HepG2 (cell line): ENCODE data around the gene MYLK2. TPM values are rescaled to one million over a fixed set of nuclear protein-coding genes. Genes with fewer than 3 reads are reported as not detected.

Experiments used
- AKNA ChIP-seq: sonication (generic); formaldehyde crosslinking; IDR thresholded peaks from 2 replicates; pipeline ENCODE4 v1.4.0; 2020; ENCODE audit warnings: missing genetic modification reagents, borderline replicate concordance
- BCLAF1 ChIP-seq: fragments of 450-650 bp; IDR thresholded peaks from 2 replicates; pipeline ENCODE4 v1.6.1; 2017; ENCODE audit warnings: mild to moderate bottlenecking
- BRCA1 ChIP-seq: sonication (generic); formaldehyde crosslinking; IDR thresholded peaks from 2 replicates; pipeline ENCODE4 v1.4.0; 2020; ENCODE audit warnings: missing genetic modification reagents
- BRD4 ChIP-seq: sonication (generic); formaldehyde crosslinking; IDR thresholded peaks from 2 replicates; pipeline ENCODE4 v1.4.0; 2020; ENCODE audit warnings: missing genetic modification reagents
- CBX1 ChIP-seq: IDR thresholded peaks from one replicate; pipeline ENCODE4 v1.6.1; 2016; ENCODE audit warnings: antibody characterized with exemption, low read depth
- CEBPG ChIP-seq: IDR thresholded peaks from 2 replicates; pipeline ENCODE4 v1.6.1; 2016
- MED1 ChIP-seq: sonication (generic); formaldehyde crosslinking; IDR thresholded peaks from 2 replicates; pipeline ENCODE4 v1.4.0; 2020; ENCODE audit warnings: missing genetic modification reagents
- MYNN ChIP-seq: sonication (generic); formaldehyde crosslinking; IDR thresholded peaks from 2 replicates; pipeline ENCODE4 v1.4.0; 2020; ENCODE audit warnings: mild to moderate bottlenecking, low read depth, missing genetic modification reagents
- RFX3 ChIP-seq: IDR thresholded peaks from 2 replicates; pipeline ENCODE4 v1.6.1; 2016; ENCODE audit warnings: missing biosample characterization, missing genetic modification reagents
- TFE3 ChIP-seq: IDR thresholded peaks from 2 replicates; pipeline ENCODE4 v1.6.1; 2016
- ZMAT3 ChIP-seq: sonication (generic); formaldehyde crosslinking; conservative IDR thresholded peaks from 2 replicates; pipeline ENCODE4 v1.7.0; 2021; ENCODE audit warnings: missing genetic modification reagents
- ZMYM4 ChIP-seq: sonication (generic); formaldehyde crosslinking; IDR thresholded peaks from 2 replicates; pipeline ENCODE4 v1.8.1; 2023; ENCODE audit warnings: mild to moderate bottlenecking, missing genetic modification reagents
- ZNF362 ChIP-seq: sonication (generic); formaldehyde crosslinking; IDR thresholded peaks from 2 replicates; pipeline ENCODE4 v1.4.0; 2020; ENCODE audit warnings: missing genetic modification reagents, mild to moderate bottlenecking, borderline replicate concordance
- ZNF766 ChIP-seq: sonication (generic); formaldehyde crosslinking; IDR thresholded peaks from 2 replicates; pipeline ENCODE4 v1.5.0; 2020; ENCODE audit warnings: missing genetic modification reagents, borderline replicate concordance
- polyA plus RNA-seq, 8 experiments: library from polyadenylated mRNA; depleted of rRNA in 3 of 8; stranded (reverse) in 7 of 8; unstranded in 1 of 8; fragments of >200 nt; fragmentation: Illumina TruSeq in 4 of 8; extraction: Trizol in 4 of 8; gene quantifications; 2 replicates each; pipeline versions ENCODE4 v1.2.1 to v1.2.3, GENCODE V29; 2011 to 2016; ENCODE audit warnings: low read depth in 4 of 8, missing spikeins in 1 of 8, mixed read lengths in 1 of 8; ENCODE audit not compliant: insufficient read depth in 1 of 8
- total RNA-seq, 5 experiments: library from RNA; depleted of rRNA; stranded (reverse); fragments of >200 nt; fragmentation: Illumina TruSeq; extraction: Trizol; gene quantifications; 2 replicates each; pipeline ENCODE4 v1.2.3, GENCODE V29; 2016; ENCODE audit warnings: low read depth in 1 of 5
- TF ChIP-seq, protein P1 (sequence below): sonication (generic); formaldehyde crosslinking; IDR thresholded peaks from 2 replicates; pipeline ENCODE4 v1.4.0; 2020; ENCODE audit warnings: missing genetic modification reagents

The MYLK2 gene
- total and polyA plus RNA-seq, 2 of the 13 experiments (the other 11 are each of a cell fraction or from before 2014, with no cell fraction given) = 0.27 TPM; not detected in 1

DNA sequence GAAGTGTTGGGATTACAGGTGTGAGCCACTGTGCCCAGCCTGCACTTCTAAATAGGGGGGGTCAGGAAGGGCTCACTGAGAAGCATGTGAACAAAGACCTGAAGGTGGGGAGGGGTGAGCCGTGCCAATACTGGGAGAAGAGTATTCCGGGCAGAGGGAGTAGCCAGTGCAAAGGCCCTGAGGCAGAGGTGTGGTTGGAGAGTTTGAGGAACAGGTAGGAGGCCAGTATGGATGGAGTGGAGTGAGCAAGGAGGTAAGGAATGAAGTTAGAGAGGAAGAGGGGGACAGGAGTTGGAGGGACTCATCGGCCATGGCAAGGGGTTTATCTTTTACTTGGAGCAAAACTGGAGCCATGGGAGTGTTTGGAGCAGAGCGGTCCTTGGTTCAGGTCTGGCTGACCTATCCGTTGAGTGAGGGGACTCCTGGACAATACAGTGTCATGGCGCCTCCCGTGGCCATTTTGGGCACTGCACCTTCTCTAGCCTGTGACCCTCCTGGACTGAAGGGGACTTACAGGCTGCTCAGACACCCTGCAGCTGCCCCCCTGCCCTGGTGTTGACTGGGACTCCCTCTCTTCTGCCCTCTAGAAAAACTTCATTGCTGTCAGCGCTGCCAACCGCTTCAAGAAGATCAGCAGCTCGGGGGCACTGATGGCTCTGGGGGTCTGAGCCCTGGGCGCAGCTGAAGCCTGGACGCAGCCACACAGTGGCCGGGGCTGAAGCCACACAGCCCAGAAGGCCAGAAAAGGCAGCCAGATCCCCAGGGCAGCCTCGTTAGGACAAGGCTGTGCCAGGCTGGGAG, 14.2 kb downstream of the MYLK2 start (continued):
- TF ChIP-seq TFE3 (CRISPR knock-in tag) (no peak), ZMYM4 (CRISPR knock-in tag) (no peak), CEBPG (CRISPR knock-in tag) (no peak), BRCA1 (CRISPR knock-in tag) (no peak), MYNN (CRISPR knock-in tag) (no peak), CBX1 (no peak), ZNF362 (CRISPR knock-in tag) (no peak), AKNA (CRISPR knock-in tag) (no peak), MED1 (CRISPR knock-in tag) (no peak), BCLAF1 (no peak), ZNF766 (CRISPR knock-in tag) (no peak), ZMAT3 (CRISPR knock-in tag) (no peak), BRD4 (CRISPR knock-in tag) (no peak), RFX3 (CRISPR knock-in tag) (no peak)
- TF ChIP-seq, protein P1, sequence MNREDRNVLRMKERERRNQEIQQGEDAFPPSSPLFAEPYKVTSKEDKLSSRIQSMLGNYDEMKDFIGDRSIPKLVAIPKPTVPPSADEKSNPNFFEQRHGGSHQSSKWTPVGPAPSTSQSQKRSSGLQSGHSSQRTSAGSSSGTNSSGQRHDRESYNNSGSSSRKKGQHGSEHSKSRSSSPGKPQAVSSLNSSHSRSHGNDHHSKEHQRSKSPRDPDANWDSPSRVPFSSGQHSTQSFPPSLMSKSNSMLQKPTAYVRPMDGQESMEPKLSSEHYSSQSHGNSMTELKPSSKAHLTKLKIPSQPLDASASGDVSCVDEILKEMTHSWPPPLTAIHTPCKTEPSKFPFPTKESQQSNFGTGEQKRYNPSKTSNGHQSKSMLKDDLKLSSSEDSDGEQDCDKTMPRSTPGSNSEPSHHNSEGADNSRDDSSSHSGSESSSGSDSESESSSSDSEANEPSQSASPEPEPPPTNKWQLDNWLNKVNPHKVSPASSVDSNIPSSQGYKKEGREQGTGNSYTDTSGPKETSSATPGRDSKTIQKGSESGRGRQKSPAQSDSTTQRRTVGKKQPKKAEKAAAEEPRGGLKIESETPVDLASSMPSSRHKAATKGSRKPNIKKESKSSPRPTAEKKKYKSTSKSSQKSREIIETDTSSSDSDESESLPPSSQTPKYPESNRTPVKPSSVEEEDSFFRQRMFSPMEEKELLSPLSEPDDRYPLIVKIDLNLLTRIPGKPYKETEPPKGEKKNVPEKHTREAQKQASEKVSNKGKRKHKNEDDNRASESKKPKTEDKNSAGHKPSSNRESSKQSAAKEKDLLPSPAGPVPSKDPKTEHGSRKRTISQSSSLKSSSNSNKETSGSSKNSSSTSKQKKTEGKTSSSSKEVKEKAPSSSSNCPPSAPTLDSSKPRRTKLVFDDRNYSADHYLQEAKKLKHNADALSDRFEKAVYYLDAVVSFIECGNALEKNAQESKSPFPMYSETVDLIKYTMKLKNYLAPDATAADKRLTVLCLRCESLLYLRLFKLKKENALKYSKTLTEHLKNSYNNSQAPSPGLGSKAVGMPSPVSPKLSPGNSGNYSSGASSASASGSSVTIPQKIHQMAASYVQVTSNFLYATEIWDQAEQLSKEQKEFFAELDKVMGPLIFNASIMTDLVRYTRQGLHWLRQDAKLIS (CRISPR knock-in tag) = no peak
